Activated gamma-delta T cell treated with Interleukin-2 at 50 U/mL for 16 hours (primary cell): ENCODE results near the gene NRP2.

Experiments
- DNase-seq: peaks from one replicate; pipeline ENCODE4 v3.0.0-alpha.2; 2020

NRP2 gene

GRCh38 chr2:205682239-205682970, at the start of gene NRP2:
NRP2 (plus strand) TSS chr2:205682501; CDS start chr2:205683291, 790 bp downstream.
- DNase-seq, result no peak

DNA sequence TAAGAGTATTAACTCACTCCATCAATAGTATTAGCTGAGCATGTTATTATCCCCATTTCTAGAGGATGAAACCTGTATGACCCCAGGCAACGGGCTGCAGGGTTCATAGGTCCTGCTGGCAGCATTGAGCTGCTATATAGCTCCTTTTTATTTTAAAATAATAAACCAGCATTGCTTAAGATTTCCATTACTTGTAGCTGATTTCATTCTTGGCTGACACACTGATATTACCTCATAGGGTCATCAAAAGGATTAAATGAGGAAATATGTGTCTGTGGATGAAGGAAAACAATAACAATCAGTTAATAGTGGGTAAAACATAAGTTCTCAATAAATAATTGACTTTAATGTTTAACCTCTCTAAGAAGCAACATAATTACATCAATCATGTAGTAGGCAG, 48.3 kb upstream of the NRP2 start:
- DNase-seq, result no peak

GRCh38 chr2:205636549-205637319, 45.6 kb upstream of the NRP2 start:
- DNase-seq, result no peak

GRCh38 chr2:205637320-205637602, 45.0 kb upstream of the NRP2 start:
- DNase-seq, result no peak

DNA sequence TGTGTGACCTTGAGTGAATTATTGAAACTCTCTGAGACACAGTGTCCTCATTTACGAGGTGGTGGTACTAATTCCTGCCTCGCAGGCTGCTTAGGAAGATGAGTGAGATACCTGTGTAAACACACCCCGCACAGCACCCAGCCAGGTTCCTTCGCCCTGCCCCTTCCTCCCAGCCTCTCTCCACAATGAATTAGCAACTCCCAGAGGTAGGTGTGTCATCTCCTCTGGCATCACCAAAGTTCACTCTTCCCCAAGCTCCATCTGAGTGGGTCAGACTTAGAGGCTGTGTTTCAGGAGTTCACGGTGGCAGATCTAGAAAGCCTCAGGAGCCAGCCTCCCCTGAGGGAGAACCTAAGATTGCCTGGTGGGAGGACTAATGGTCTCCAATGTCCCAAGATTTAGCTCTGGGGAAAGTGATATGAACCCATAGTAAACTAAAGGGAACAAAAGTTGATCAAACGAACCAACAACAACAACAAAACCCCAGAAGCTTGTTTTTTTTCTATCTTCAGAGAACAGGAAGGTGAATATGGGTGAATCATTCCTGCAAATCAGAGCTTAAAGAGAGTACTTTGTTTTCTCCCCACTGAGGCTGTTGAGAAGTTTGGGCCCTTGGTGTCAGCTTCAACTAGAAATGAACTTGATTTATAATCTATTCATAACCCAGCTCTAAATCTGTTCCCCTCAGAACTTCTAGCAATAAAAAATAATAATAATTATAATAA, 44.4 kb upstream of the NRP2 start:
- no peak for DNase-seq

GRCh38 chr2:205640716-205641115, 41.6 kb upstream of the NRP2 start:
- DNase-seq, result no peak

- no peak for DNase-seq
Measured at GRCh38 chr2:205642599-205643356, 39.5 kb upstream of the NRP2 start.

GRCh38 chr2:205643391-205643885, 38.9 kb upstream of the NRP2 start:
- no peak for DNase-seq

- DNase-seq, result no peak
Measured at GRCh38 chr2:205644018-205644417, 38.3 kb upstream of the NRP2 start.

DNA sequence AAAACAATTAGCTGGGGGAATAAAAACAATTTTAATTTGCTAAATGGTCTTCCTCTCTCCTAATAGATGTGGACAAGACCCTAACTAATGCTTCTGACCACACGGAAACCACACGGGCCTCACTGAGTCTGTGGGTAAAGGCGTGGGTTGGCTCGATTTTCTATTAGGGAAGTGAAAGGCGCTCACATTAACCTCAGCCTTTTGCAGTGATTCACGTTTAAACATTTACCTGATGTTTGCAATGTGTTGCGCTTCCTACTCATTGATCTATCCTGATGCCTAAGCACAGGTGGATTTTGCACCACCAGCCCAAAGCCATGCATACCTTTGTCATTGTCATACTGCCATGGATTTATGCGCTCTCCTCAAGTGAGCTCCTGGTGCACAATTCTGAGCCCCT, 35.6 kb upstream of the NRP2 start:
- DNase-seq, result no peak

GRCh38 chr2:205650450-205650849, 31.9 kb upstream of the NRP2 start:
- DNase-seq, result no peak

- DNase-seq, result no peak
Measured at GRCh38 chr2:205650931-205651330, 31.4 kb upstream of the NRP2 start.

DNA sequence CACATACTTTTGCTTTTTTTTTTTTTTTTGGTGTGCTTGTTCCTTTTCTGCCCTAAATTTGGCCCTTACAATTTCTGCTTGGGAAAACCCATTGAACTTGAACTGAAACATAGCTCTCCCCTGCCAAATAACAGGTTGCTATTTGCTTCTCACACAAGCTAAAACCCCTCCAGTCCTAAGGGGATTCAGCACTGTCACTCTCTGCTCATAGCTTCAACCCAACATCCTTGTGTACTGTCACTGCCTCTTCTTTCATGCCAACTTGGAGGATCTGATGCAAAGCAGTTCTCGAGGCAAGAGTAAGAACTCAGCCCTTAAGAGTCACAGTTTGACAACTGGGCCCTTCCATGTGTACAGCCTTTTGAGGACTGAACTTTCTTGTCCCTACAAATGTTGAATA, 30.6 kb upstream of the NRP2 start:
- no peak for DNase-seq

- no peak for DNase-seq
Measured at GRCh38 chr2:205654878-205655605, 27.3 kb upstream of the NRP2 start.

DNA sequence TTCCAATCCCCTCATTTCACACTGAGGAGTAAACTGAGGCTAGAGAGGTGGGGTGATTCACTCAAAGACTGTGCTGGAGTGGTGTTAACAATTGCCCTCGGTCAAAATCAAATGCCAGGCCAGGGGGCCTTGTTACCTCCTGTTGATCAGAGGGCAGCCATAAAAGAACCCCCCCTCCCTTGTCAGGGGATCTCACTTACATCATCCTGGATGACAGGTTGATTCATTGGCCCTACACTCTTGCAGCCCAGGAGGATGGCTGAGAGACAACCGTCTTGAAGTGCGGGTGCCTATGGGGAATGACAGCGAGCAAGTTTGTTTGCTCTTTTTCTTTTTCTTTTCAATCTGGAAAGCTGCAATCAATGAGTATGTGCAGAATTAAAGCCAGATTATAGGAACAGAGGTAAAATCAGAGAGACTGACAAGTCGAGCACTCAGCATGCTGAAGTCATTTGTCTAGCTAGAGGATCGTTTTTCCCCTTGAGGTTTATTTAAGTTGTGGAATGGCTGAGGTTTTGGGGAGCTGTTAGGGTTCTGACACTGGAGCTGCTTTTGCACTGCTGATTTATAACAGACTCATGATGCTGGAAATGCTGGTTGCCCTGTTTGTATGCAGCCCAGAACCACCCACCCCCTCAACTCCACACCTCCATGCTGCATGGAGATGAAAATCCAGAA, 26.4 kb upstream of the NRP2 start:
- DNase-seq, result no peak

DNA sequence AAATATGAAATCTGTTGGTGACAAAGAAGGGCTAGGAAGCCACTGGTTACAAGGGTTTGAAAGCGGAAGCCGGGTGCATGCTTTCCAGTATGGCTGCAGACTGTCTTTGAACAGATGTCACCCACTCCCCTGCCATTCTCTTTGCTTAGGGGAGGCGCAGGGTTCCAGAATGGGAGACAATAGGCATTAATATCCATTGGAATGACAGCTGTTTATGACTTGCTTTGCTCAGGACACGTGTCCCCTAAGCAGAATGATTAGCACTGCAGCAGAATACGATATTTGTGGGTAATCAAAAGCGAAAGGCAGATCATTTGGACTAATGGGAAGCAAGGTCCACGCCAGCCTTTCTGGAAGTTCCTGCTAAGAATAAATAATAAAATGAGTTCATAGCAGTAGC, 25.8 kb upstream of the NRP2 start:
- DNase-seq, result no peak

GRCh38 chr2:205656941-205657340, 25.4 kb upstream of the NRP2 start:
- no peak for DNase-seq

DNA sequence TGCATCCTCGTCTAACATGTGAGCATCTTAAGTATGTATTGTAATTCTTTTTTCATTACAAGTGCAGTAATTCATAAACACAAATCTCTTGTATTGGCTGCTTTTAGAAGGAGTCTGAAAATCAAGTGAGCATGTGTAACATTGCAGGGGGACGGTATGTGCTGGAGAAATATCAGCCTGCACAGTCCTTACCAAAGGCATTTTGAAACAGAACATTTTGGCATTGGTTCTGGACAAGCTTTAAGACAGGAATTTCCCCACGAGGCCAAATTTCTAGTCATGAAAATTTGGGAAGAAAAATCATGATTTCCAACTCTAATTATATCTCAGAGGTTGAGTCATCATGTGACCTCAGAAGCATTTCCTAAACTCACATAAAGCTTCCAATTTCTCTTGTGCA, 24.7 kb upstream of the NRP2 start:
- DNase-seq, result no peak

- DNase-seq, result no peak
Measured at GRCh38 chr2:205658068-205658467, 24.2 kb upstream of the NRP2 start.

DNA sequence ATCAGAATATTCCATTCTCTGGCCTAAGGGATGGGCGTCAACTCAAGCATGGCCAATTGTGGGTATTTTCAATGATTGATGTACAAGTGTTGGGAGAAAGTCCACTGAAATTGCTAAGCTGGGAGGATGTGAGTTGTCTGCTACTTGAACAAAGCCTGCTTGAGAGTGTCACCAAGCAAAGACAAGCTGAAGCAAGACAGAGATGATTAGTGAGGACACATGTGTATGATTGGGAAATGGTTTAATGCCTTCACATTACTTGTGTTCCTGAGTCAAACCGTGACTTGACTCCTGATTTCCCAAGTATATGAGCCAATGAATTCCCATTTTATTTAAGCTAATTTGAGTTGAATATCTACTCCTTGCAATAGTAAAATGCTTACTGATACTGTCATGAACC, 23.7 kb upstream of the NRP2 start:
- DNase-seq, result no peak

DNA sequence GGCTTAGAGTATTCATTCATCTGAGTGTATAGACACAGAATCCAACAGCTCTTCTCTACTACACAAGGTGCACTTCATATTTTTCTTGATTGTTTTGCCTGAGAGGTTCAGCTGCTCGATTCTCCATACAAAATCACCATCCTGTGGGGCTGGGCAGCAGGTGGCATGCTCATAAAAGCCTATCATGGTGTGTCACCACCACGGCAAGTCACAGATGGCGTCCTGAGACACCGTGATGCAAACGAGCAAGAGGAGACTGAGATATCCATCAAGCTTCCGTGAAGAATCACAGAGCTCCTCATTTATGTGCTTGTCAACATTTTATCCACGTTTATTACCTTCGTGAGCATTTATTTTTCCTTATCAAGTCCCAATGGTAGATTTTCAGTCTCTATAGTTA, 22.4 kb upstream of the NRP2 start:
- no peak for DNase-seq
